GM13977 (cell line): ENCODE measurements around the gene DOCK3.
"Not testable (repeated sequence)": the region's sequence is repeated elsewhere in the genome, so short reads cannot be mapped to it uniquely, and the experiment has no call there.

Source experiments
- DNase-seq: peaks from one replicate; pipeline ENCODE4 v3.0.0; 2012; ENCODE audit warnings: low spot score
- CTCF ChIP-seq: IDR thresholded peaks from 2 replicates; pipeline ENCODE4 v1.5.1; 2012; ENCODE audit warnings: mild to moderate bottlenecking, control low read depth; ENCODE audit not compliant: insufficient read depth; ENCODE audit errors: extremely low read depth, missing control alignments
- in situ Hi-C: fragments of 300-500 bp; cut with MboI; formaldehyde crosslinking; loops from one replicate; pipeline ENCODE4 v1.12.0; 2022; ENCODE audit warnings: low sequenced_read_pairs, low pct_unique_long_range_greater_than_20kb, mixed read lengths, inconsistent platforms; ENCODE audit not compliant: unreplicated experiment

Gene DOCK3

GRCh38 chr3:50961386-50961785, 286.7 kb downstream of the DOCK3 start:
- no peak for TF ChIP-seq CTCF
- no peak for DNase-seq
- in situ Hi-C loops: loop anchor here (10.0 kb wide), 1 partner anchor 413 kb away; no protein-coding TSS in a partner anchor

GRCh38 chr3:50971487-50971924, 296.8 kb downstream of the DOCK3 start:
- in situ Hi-C loops: no loop called here
- peak; percentile 61 for DNase-seq
- TF ChIP-seq CTCF: peak; percentile 88

GRCh38 chr3:50972029-50972428, 297.3 kb downstream of the DOCK3 start:
- TF ChIP-seq CTCF: no peak
- in situ Hi-C loops: no loop called here
- DNase-seq: no peak

- DNase-seq, in situ Hi-C loops: not testable (repeated sequence)
Observed at GRCh38 chr3:50978586-50978985, 303.9 kb downstream of the DOCK3 start.

GRCh38 chr3:50978991-50979667, 304.4 kb downstream of the DOCK3 start:
- DNase-seq: no peak
- in situ Hi-C loops: no loop called here
- TF ChIP-seq CTCF: peak; percentile 11

- TF ChIP-seq CTCF: no peak
- in situ Hi-C loops: no loop called here
- no peak for DNase-seq
Observed at GRCh38 chr3:50982540-50983325, 308.0 kb downstream of the DOCK3 start.

- in situ Hi-C loops: no loop called here
- DNase-seq: no peak
- no peak for TF ChIP-seq CTCF
Observed at GRCh38 chr3:50983887-50984286, 309.2 kb downstream of the DOCK3 start.
